Measurements from ENCODE around the gene CSF2. TPM values are rescaled to one million over a fixed set of nuclear protein-coding genes. Genes with fewer than 3 reads are reported as not detected.
"Not testable (repeated sequence)": the region's sequence is repeated elsewhere in the genome, so short reads cannot be mapped to it uniquely, and the experiment has no call there.

The CSF2 gene
- total RNA-seq, 1 experiment from 2014 or later = 0.80 TPM

GRCh38 chr5:132104556-132104955 is 31.0 kb downstream of the CSF2 start:
- BruUV-seq (replicated peaks) = no TSS peak
- no peak overlapping the region for H3K4me3 Mint-ChIP-seq (ENCODE audit: low read depth, unreplicated experiment)
- CTCF ChIA-PET = interaction anchor here (0.6 to 0.7 kb wide), 2 partner anchors 15 to 1581 kb away, joined by 3 to 6 read pairs; no protein-coding TSS in a partner anchor
- intact Hi-C loops (cut with micrococcal nuclease; ENCODE audit: unreplicated experiment) = no loop called here
- no peak for TF ChIP-seq CTCF (IDR thresholded peaks at IDR 0.05; ENCODE audit: unreplicated experiment)
- peaks cover 4% of the 10 kb centered on the region for H3K36me3 Mint-ChIP-seq (ENCODE audit: insufficient read depth, unreplicated experiment)
- no peaks in the 10 kb centered on the region for H3K27me3 Mint-ChIP-seq (ENCODE audit: unreplicated experiment)
- DNase-seq = no peak
- H3K4me1 Mint-ChIP-seq (ENCODE audit: low read depth, unreplicated experiment) = peaks cover 48% of the 10 kb centered on the region
- peak overlapping the region; percentile 86 for H3K27ac Mint-ChIP-seq (ENCODE audit: unreplicated experiment)
- H3K9me3 Mint-ChIP-seq (ENCODE audit: low read depth, unreplicated experiment) = no peaks in the 10 kb centered on the region

- BruUV-seq (replicated peaks) = no TSS peak
- intact Hi-C loops (cut with micrococcal nuclease; ENCODE audit: unreplicated experiment) = no loop called here
- H3K27me3 Mint-ChIP-seq (ENCODE audit: unreplicated experiment) = no peaks in the 10 kb centered on the region
- H3K4me1 Mint-ChIP-seq (ENCODE audit: low read depth, unreplicated experiment) = peaks cover 36% of the 10 kb centered on the region
- H3K4me3 Mint-ChIP-seq (ENCODE audit: low read depth, unreplicated experiment) = no peak overlapping the region
- no peak for TF ChIP-seq CTCF (IDR thresholded peaks at IDR 0.05; ENCODE audit: unreplicated experiment)
- no peak overlapping the region for H3K27ac Mint-ChIP-seq (ENCODE audit: unreplicated experiment)
- peaks cover 4% of the 10 kb centered on the region for H3K36me3 Mint-ChIP-seq (ENCODE audit: insufficient read depth, unreplicated experiment)
- H3K9me3 Mint-ChIP-seq (ENCODE audit: low read depth, unreplicated experiment) = no peaks in the 10 kb centered on the region
- no peak for DNase-seq
- CTCF ChIA-PET = no interaction called here
These were observed 32.1 kb downstream of the CSF2 start for GRCh38 chr5:132105688-132106087.

GRCh38 chr5:132108495-132108894 is 34.9 kb downstream of the CSF2 start:
- intact Hi-C loops (cut with micrococcal nuclease; ENCODE audit: unreplicated experiment); H3K36me3 Mint-ChIP-seq (ENCODE audit: insufficient read depth, unreplicated experiment); H3K27me3 Mint-ChIP-seq (ENCODE audit: unreplicated experiment); CTCF ChIA-PET; H3K4me3 Mint-ChIP-seq (ENCODE audit: low read depth, unreplicated experiment); H3K27ac Mint-ChIP-seq (ENCODE audit: unreplicated experiment); DNase-seq; H3K9me3 Mint-ChIP-seq (ENCODE audit: low read depth, unreplicated experiment); BruUV-seq (replicated peaks): not testable (repeated sequence)
- peaks cover 13% of the 10 kb centered on the region for H3K4me1 Mint-ChIP-seq (ENCODE audit: low read depth, unreplicated experiment)

- H3K36me3 Mint-ChIP-seq (ENCODE audit: insufficient read depth, unreplicated experiment); H3K4me1 Mint-ChIP-seq (ENCODE audit: low read depth, unreplicated experiment); H3K9me3 Mint-ChIP-seq (ENCODE audit: low read depth, unreplicated experiment); CTCF ChIA-PET; intact Hi-C loops (cut with micrococcal nuclease; ENCODE audit: unreplicated experiment); BruUV-seq (replicated peaks); DNase-seq; H3K4me3 Mint-ChIP-seq (ENCODE audit: low read depth, unreplicated experiment); H3K27ac Mint-ChIP-seq (ENCODE audit: unreplicated experiment); H3K27me3 Mint-ChIP-seq (ENCODE audit: unreplicated experiment): not testable (repeated sequence)
These were observed 35.4 kb downstream of the CSF2 start for GRCh38 chr5:132108957-132109356.

- Mint-ChIP-seq H3K27me3 (ENCODE audit: unreplicated experiment) (no peaks in the 10 kb centered on the region), H3K4me3 (ENCODE audit: low read depth, unreplicated experiment) (no peak overlapping the region)
These were observed 36.0 kb downstream of the CSF2 start for GRCh38 chr5:132109494-132110053.

More at GRCh38 chr5:132109494-132110053, 36.0 kb downstream of the CSF2 start:
- Mint-ChIP-seq H3K4me1 (ENCODE audit: low read depth, unreplicated experiment) (peaks cover 2% of the 10 kb centered on the region), H3K9me3 (ENCODE audit: low read depth, unreplicated experiment) (peaks cover 2% of the 10 kb centered on the region), H3K36me3 (ENCODE audit: insufficient read depth, unreplicated experiment) (no peaks in the 10 kb centered on the region), H3K27ac (ENCODE audit: unreplicated experiment) (no peak overlapping the region)
- no peak for TF ChIP-seq CTCF (IDR thresholded peaks at IDR 0.05; ENCODE audit: unreplicated experiment)
- no peak for DNase-seq
- CTCF ChIA-PET = no interaction called here
- no TSS peak for BruUV-seq (replicated peaks)
- intact Hi-C loops (cut with micrococcal nuclease; ENCODE audit: unreplicated experiment) = no loop called here
